HepG2 (cell line): ENCODE measurements around the gene PRICKLE3. TPM values are rescaled to one million over a fixed set of nuclear protein-coding genes. Genes with fewer than 3 reads are reported as not detected.

Experiments used
- GATAD2A ChIP-seq: IDR thresholded peaks from 2 replicates; pipeline ENCODE4 v1.6.1; 2016
- KLF16 ChIP-seq, 2 experiments: sonication (generic) in 1 of 2; formaldehyde crosslinking in 1 of 2; IDR thresholded peaks; 2 replicates each; pipeline versions ENCODE4 v1.6.1 to v1.8.0; 2016 to 2023; ENCODE audit warnings: missing genetic modification reagents in 2 of 2, missing compliant biosample characterization in 1 of 2
- MTA1 ChIP-seq: sonication (generic); formaldehyde crosslinking; IDR thresholded peaks from 2 replicates; pipeline ENCODE4 v1.4.0; 2020; ENCODE audit warnings: missing genetic modification reagents, mild to moderate bottlenecking, borderline replicate concordance
- NR2C2 ChIP-seq: sonication (generic); formaldehyde crosslinking; IDR thresholded peaks from 2 replicates; pipeline ENCODE4 v1.4.0; 2020; ENCODE audit warnings: missing genetic modification reagents, mild to moderate bottlenecking, moderate library complexity, borderline replicate concordance
- PHF8 ChIP-seq: sonication (generic); formaldehyde crosslinking; IDR thresholded peaks from 2 replicates; pipeline ENCODE4 v1.5.0; 2020; ENCODE audit warnings: missing genetic modification reagents
- TBX3 ChIP-seq: fragments of 450-650 bp; IDR thresholded peaks from 2 replicates; pipeline ENCODE4 v1.6.1; 2017; ENCODE audit warnings: antibody characterized with exemption, mild to moderate bottlenecking, inconsistent platforms, borderline replicate concordance
- TCF7L2 ChIP-seq: IDR thresholded peaks from 2 replicates; pipeline ENCODE4 v1.6.1; 2011; ENCODE audit warnings: mild to moderate bottlenecking, low read depth, low read length, moderate library complexity
- YEATS2 ChIP-seq: sonication (generic); formaldehyde crosslinking; IDR thresholded peaks from 2 replicates; pipeline ENCODE4 v1.4.0; 2020; ENCODE audit warnings: missing genetic modification reagents, borderline replicate concordance
- ZNF12 ChIP-seq: sonication (generic); formaldehyde crosslinking; IDR thresholded peaks from 2 replicates; pipeline ENCODE4 v1.5.0; 2020; ENCODE audit warnings: missing genetic modification reagents
- ZNF367 ChIP-seq: sonication (generic); formaldehyde crosslinking; IDR thresholded peaks from 2 replicates; pipeline ENCODE4 v1.4.0; 2020; ENCODE audit warnings: missing genetic modification reagents, borderline replicate concordance
- ZNF777 ChIP-seq: sonication (generic); formaldehyde crosslinking; IDR thresholded peaks from 2 replicates; pipeline ENCODE4 v1.4.0; 2020; ENCODE audit warnings: missing genetic modification reagents
- ZNF83 ChIP-seq: sonication (generic); formaldehyde crosslinking; IDR thresholded peaks from 2 replicates; pipeline ENCODE4 v1.4.0; 2020; ENCODE audit warnings: missing genetic modification reagents, mild to moderate bottlenecking, borderline replicate concordance
- polyA plus RNA-seq, 8 experiments: library from polyadenylated mRNA; depleted of rRNA in 3 of 8; stranded (reverse) in 7 of 8; unstranded in 1 of 8; fragments of >200 nt; fragmentation: Illumina TruSeq in 4 of 8; extraction: Trizol in 4 of 8; gene quantifications; 2 replicates each; pipeline versions ENCODE4 v1.2.1 to v1.2.3, GENCODE V29; 2011 to 2016; ENCODE audit warnings: low read depth in 4 of 8, missing spikeins in 1 of 8, mixed read lengths in 1 of 8; ENCODE audit not compliant: insufficient read depth in 1 of 8
- total RNA-seq, 5 experiments: library from RNA; depleted of rRNA; stranded (reverse); fragments of >200 nt; fragmentation: Illumina TruSeq; extraction: Trizol; gene quantifications; 2 replicates each; pipeline ENCODE4 v1.2.3, GENCODE V29; 2016; ENCODE audit warnings: low read depth in 1 of 5
- TF ChIP-seq, protein P1 (sequence below): IDR thresholded peaks from 2 replicates; pipeline ENCODE4 v1.6.1; 2012; ENCODE audit warnings: low read depth, low read length, improper control_type of control experiment
- TF ChIP-seq, protein P2 (sequence below): sonication (generic); formaldehyde crosslinking; conservative IDR thresholded peaks from 2 replicates; pipeline ENCODE4 v1.4.0; 2020; ENCODE audit warnings: missing genetic modification reagents
- TF ChIP-seq, protein P3 (sequence below): sonication (generic); formaldehyde crosslinking; IDR thresholded peaks from 2 replicates; pipeline ENCODE4 v1.4.0; 2020; ENCODE audit warnings: missing genetic modification reagents
- TF ChIP-seq, protein P4 (sequence below): sonication (generic); formaldehyde crosslinking; IDR thresholded peaks from 2 replicates; pipeline ENCODE4 v1.4.0; 2020; ENCODE audit warnings: missing genetic modification reagents

The PRICKLE3 gene
- total and polyA plus RNA-seq, 2 of the 13 experiments (the other 11 are each of a cell fraction or from before 2014, with no cell fraction given): 2.6 TPM

DNA sequence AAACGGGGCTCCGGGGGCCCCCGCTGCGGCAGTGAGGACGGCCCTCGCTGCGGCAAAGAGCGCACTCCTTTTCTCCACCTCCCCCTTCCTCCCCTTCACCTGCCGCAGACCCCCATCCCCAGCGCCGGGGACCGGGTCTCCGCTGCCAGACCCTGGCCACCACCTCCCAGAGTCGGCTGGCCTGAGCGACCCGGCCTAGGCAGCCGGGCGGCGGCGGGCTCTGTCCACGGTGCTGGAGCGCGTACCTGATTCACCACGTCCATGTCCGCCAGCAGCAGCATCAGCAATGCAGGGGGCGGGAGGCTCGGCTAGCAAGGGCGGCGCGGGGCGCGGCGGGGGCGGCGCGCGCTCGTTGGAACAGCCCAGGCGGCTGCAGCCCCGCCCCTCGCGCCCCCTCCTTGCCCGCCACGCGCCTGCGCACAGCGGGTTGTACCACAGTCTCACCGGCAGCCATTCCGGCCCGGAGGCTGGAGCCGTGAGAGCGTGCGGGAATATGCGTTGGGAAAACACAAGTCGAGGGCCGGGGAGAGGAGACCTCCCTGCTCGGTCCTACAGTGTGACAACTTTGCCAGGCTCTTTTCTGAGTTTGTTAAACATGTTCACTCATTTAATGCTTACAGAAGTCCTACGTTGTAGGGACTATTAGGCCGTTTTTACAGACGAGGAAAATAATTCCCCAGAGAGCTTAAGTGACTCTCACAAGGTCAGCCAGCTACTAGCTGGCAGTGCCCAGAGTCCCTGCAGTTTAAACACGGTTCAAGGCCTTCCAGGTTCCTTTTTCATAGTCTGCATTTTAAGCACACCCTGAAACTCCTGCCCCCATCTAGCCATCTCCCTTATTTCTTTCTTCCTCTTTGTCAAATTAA, 14.0 kb upstream of the PRICKLE3 start, which contains the start of gene SYP (continued):
- TF ChIP-seq, protein P1, sequence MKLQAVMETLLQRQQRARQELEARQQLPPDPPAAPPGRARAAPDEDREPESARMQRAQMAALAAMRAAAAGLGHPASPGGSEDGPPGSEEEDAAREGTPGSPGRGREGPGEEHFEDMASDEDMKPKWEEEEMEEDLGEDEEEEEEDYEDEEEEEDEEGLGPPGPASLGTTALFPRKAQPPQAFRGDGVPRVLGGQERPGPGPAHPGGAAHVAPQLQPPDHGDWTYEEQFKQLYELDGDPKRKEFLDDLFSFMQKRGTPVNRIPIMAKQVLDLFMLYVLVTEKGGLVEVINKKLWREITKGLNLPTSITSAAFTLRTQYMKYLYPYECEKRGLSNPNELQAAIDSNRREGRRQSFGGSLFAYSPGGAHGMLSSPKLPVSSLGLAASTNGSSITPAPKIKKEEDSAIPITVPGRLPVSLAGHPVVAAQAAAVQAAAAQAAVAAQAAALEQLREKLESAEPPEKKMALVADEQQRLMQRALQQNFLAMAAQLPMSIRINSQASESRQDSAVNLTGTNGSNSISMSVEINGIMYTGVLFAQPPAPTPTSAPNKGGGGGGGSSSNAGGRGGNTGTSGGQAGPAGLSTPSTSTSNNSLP: peak; percentile 34; the same call in 1 of the 2 replicates
- TF ChIP-seq ZNF83 (CRISPR knock-in tag) (no peak), ZNF367 (CRISPR knock-in tag) (no peak; the same call in 1 of the 2 replicates), TBX3 (no peak), PHF8 (CRISPR knock-in tag) (peak; percentile 55), TCF7L2 (no peak), ZNF12 (CRISPR knock-in tag) (peak; percentile 53; the same call in 1 of the 2 replicates), NR2C2 (CRISPR knock-in tag) (peak; percentile 25; the same call in 1 of the 2 replicates), MTA1 (no peak), GATAD2A (CRISPR knock-in tag) (no peak; the same call in 1 of the 2 replicates), ZNF777 (CRISPR knock-in tag) (peak; percentile 74; the same call in 1 of the 2 replicates), YEATS2 (CRISPR knock-in tag) (peak; percentile 48; the same call in 1 of the 2 replicates), KLF16 (CRISPR knock-in tag; IDR thresholded peaks at IDR 0.05) (peak in 1 of 2 experiments; percentile 93; a peak in 2 of 4 replicates)
- TF ChIP-seq, protein P2, sequence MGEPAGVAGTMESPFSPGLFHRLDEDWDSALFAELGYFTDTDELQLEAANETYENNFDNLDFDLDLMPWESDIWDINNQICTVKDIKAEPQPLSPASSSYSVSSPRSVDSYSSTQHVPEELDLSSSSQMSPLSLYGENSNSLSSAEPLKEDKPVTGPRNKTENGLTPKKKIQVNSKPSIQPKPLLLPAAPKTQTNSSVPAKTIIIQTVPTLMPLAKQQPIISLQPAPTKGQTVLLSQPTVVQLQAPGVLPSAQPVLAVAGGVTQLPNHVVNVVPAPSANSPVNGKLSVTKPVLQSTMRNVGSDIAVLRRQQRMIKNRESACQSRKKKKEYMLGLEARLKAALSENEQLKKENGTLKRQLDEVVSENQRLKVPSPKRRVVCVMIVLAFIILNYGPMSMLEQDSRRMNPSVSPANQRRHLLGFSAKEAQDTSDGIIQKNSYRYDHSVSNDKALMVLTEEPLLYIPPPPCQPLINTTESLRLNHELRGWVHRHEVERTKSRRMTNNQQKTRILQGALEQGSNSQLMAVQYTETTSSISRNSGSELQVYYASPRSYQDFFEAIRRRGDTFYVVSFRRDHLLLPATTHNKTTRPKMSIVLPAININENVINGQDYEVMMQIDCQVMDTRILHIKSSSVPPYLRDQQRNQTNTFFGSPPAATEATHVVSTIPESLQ (CRISPR knock-in tag): 0 out of 2 replicates have a peak, but pooled peaks have one; percentile 53
- TF ChIP-seq, protein P3, sequence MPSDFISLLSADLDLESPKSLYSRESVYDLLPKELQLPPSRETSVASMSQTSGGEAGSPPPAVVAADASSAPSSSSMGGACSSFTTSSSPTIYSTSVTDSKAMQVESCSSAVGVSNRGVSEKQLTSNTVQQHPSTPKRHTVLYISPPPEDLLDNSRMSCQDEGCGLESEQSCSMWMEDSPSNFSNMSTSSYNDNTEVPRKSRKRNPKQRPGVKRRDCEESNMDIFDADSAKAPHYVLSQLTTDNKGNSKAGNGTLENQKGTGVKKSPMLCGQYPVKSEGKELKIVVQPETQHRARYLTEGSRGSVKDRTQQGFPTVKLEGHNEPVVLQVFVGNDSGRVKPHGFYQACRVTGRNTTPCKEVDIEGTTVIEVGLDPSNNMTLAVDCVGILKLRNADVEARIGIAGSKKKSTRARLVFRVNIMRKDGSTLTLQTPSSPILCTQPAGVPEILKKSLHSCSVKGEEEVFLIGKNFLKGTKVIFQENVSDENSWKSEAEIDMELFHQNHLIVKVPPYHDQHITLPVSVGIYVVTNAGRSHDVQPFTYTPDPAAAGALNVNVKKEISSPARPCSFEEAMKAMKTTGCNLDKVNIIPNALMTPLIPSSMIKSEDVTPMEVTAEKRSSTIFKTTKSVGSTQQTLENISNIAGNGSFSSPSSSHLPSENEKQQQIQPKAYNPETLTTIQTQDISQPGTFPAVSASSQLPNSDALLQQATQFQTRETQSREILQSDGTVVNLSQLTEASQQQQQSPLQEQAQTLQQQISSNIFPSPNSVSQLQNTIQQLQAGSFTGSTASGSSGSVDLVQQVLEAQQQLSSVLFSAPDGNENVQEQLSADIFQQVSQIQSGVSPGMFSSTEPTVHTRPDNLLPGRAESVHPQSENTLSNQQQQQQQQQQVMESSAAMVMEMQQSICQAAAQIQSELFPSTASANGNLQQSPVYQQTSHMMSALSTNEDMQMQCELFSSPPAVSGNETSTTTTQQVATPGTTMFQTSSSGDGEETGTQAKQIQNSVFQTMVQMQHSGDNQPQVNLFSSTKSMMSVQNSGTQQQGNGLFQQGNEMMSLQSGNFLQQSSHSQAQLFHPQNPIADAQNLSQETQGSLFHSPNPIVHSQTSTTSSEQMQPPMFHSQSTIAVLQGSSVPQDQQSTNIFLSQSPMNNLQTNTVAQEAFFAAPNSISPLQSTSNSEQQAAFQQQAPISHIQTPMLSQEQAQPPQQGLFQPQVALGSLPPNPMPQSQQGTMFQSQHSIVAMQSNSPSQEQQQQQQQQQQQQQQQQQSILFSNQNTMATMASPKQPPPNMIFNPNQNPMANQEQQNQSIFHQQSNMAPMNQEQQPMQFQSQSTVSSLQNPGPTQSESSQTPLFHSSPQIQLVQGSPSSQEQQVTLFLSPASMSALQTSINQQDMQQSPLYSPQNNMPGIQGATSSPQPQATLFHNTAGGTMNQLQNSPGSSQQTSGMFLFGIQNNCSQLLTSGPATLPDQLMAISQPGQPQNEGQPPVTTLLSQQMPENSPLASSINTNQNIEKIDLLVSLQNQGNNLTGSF (CRISPR knock-in tag): no peak; the same call in 1 of the 2 replicates
- TF ChIP-seq, protein P4, sequence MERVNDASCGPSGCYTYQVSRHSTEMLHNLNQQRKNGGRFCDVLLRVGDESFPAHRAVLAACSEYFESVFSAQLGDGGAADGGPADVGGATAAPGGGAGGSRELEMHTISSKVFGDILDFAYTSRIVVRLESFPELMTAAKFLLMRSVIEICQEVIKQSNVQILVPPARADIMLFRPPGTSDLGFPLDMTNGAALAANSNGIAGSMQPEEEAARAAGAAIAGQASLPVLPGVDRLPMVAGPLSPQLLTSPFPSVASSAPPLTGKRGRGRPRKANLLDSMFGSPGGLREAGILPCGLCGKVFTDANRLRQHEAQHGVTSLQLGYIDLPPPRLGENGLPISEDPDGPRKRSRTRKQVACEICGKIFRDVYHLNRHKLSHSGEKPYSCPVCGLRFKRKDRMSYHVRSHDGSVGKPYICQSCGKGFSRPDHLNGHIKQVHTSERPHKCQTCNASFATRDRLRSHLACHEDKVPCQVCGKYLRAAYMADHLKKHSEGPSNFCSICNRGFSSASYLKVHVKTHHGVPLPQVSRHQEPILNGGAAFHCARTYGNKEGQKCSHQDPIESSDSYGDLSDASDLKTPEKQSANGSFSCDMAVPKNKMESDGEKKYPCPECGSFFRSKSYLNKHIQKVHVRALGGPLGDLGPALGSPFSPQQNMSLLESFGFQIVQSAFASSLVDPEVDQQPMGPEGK (CRISPR knock-in tag): peak; percentile 63
